Stimulated activated naive B cell treated with anti-CD40 and anti-IgM and Interleukin-4, amounts not matched to agents 10 μg/mL and 1 μg/mL and 100 μg/mL, for 72 hours (primary cell): ENCODE measurements around the gene AKT1S1.
"Not testable (repeated sequence)": the region's sequence is repeated elsewhere in the genome, so short reads cannot be mapped to it uniquely, and the experiment has no call there.

ENCODE experiments used
- ATAC-seq, 2 donors: fragments of 150-1000 bp; cut with Tn5 transposase; replicated peaks; 2 replicates each; pipeline ENCODE4 v1.10.0; 2021; ENCODE audit warnings: moderate library complexity in 1 of 2
- DNase-seq: peaks from one replicate; pipeline ENCODE4 v3.0.0; 2021
- H3K27ac Mint-ChIP-seq: one replicate; pipeline ENCODE4 v1.8.0; 2022; ENCODE audit warnings: mild to moderate bottlenecking, mixed read lengths
- H3K27me3 Mint-ChIP-seq, 2 donors: one replicate each; pipeline ENCODE4 v1.8.0; 2022; ENCODE audit warnings: mixed read lengths in 2 of 2
- H3K36me3 Mint-ChIP-seq, 2 donors: one replicate each; pipeline ENCODE4 v1.8.0; 2022; ENCODE audit warnings: mixed read lengths in 2 of 2, mild to moderate bottlenecking in 1 of 2
- H3K4me1 Mint-ChIP-seq, 2 donors: one replicate each; pipeline ENCODE4 v1.8.0; 2022; ENCODE audit warnings: mixed read lengths in 2 of 2, mild to moderate bottlenecking in 1 of 2
- H3K4me3 Mint-ChIP-seq, 2 donors: one replicate each; pipeline ENCODE4 v1.8.0; 2022; ENCODE audit warnings: mild to moderate bottlenecking in 2 of 2, mixed read lengths in 2 of 2, moderate library complexity in 1 of 2
- H3K9me3 Mint-ChIP-seq, 2 donors: one replicate each; pipeline ENCODE4 v1.8.0; 2022; ENCODE audit warnings: mixed read lengths in 2 of 2, mild to moderate bottlenecking in 1 of 2

Gene AKT1S1

DNA sequence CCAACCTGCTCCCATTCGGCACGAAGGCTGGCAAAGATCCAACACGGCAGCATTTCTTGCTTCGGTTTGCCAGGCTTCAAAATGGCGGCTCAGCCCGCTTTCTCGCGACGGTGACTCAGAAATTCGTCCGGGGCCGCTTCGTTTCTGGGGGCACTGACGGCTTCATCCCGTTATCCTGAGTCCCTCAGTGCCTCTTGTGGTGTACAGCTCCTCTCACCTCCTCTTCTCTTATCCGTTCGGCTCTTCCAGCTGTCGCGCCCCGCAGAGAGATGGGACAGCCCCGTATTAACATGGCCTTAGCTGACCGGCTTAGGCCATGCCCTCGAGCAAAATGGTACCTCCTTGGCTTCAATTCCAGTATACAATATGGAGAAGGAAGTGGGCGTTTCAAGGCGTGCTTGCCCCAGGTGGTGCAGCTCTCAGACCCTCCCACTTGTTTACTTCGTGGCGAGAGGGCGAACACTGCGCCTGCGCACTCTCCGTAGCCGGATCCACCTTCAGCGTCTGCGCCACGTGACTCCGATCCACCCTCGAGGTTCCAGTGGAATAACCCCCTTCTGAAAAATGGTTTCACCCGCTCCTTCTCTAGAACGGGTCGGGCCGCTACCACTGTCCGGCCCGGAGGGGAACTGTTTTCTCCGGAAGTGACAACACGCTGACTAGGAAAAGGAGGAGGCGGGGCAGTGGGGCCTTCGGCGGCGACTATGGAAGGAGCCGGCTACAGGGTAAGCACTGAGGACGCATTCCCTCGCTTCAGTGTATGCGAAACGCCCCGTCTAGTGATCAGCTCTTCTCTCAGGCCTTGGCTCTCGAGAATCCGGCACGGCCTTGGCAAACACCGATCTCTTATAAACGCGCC lies at the start of gene AKT1S1, which contains the start of gene TBC1D17:
Gene AKT1S1 (minus strand): TSS at position 336 of the 859 bp plus-strand sequence. CDS start 4,060 bp downstream, outside the sequence.
Gene TBC1D17 (plus strand): TSS at position 683 of the 859 bp plus-strand sequence. CDS start 22 bp downstream, at position 705.
- Mint-ChIP-seq H3K4me1 (peaks cover 27 to 60% of the 10 kb centered on the region in 2 donors), H3K4me3 (no peak within 1 kb of the TSS), H3K36me3 (peaks cover 40 to 56% of the 10 kb centered on the region in 2 donors), H3K27me3 (no peaks in the 10 kb centered on the region), H3K27ac (no peak within 1 kb of the TSS), H3K9me3 (no peaks in the 10 kb centered on the region)
- DNase-seq, result peak; percentile 100
- peak; percentile 77 to 78 for ATAC-seq

DNA sequence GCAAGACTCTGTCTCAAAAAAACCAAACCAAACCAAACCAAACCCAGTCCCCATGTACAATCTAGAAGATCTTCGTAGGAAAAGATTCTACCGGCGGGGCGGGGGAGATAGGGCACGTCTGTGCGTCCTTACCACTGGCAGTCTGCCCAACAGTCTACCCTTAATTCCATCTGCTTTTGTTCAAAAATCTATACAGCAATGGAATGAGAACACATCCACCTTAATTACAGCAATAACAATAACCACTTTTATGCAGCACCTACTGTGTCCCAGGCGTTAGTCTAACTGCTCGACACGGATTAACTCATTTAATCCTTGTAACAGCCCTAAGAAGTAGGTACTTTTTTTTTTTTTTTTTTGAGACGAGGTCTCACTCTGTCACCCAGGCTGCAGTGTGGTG lies 49.4 kb upstream of the AKT1S1 start:
- DNase-seq, result no peak

DNA sequence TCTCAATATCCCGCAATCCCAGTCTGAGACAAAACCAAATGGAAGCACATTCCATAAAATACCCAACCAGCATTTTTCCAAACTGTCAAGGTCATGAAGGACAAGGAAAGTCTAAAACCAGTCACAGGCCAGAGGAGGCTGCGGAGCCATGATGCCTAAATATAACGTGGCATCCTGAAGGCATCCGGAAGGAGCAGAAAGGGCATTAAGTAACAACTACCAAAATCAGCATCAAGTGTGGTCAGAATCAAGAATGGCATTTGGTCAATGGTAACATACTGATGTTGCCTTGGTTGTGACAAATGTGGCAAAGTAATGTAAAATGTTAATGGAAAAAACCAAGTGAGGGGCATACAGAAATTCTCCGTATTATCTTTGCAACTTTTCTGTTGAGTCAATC lies 48.3 kb upstream of the AKT1S1 start:
- peak overlapping the region; percentile 73 to 76 for H3K4me3 Mint-ChIP-seq
- DNase-seq, result no peak
- H3K27ac Mint-ChIP-seq, result peak overlapping the region; percentile 59
- H3K27me3 Mint-ChIP-seq, result no peaks in the 10 kb centered on the region
- ATAC-seq, result no peak
- peaks cover 3 to 5% of the 10 kb centered on the region in 2 donors for H3K9me3 Mint-ChIP-seq
- peaks cover 70 to 83% of the 10 kb centered on the region in 2 donors for H3K36me3 Mint-ChIP-seq
- peaks cover 57 to 84% of the 10 kb centered on the region in 2 donors for H3K4me1 Mint-ChIP-seq

More for the DNA sequence above, 49.4 kb upstream of the AKT1S1 start:
- H3K4me1 Mint-ChIP-seq, result peaks cover 56 to 84% of the 10 kb centered on the region in 2 donors
- no peaks in the 10 kb centered on the region for H3K27me3 Mint-ChIP-seq
- H3K36me3 Mint-ChIP-seq, result peaks cover 72 to 83% of the 10 kb centered on the region in 2 donors
- no peak for ATAC-seq
- H3K9me3 Mint-ChIP-seq, result peaks cover 4 to 7% of the 10 kb centered on the region in 2 donors
- peak overlapping the region; percentile 25 for H3K27ac Mint-ChIP-seq
- peak overlapping the region; percentile 67 to 95 for H3K4me3 Mint-ChIP-seq

DNA sequence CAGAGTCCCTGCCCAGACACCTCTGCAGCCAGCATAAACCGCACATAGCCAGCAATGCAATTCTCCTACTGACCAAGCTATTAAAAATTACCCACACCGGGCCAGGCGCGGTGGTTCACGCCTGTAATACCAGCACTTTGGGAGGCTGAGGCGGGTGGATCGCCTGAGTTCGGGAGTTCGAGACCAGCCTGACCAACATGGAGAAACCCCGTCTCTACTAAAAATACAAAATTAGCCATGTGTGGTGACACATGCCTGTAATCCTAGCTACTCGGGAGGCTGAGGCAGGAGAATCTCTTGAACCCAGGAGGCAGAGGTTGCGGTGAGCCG lies 47.7 kb upstream of the AKT1S1 start:
- H3K9me3 Mint-ChIP-seq, DNase-seq, ATAC-seq, H3K27me3 Mint-ChIP-seq: not testable (repeated sequence)
- H3K4me1 Mint-ChIP-seq, result peaks cover 54 to 84% of the 10 kb centered on the region in 2 donors
- peak overlapping the region; percentile 59 for H3K27ac Mint-ChIP-seq
- peaks cover 69 to 82% of the 10 kb centered on the region in 2 donors for H3K36me3 Mint-ChIP-seq
- H3K4me3 Mint-ChIP-seq, result peak overlapping the region; percentile 75 to 76

DNA sequence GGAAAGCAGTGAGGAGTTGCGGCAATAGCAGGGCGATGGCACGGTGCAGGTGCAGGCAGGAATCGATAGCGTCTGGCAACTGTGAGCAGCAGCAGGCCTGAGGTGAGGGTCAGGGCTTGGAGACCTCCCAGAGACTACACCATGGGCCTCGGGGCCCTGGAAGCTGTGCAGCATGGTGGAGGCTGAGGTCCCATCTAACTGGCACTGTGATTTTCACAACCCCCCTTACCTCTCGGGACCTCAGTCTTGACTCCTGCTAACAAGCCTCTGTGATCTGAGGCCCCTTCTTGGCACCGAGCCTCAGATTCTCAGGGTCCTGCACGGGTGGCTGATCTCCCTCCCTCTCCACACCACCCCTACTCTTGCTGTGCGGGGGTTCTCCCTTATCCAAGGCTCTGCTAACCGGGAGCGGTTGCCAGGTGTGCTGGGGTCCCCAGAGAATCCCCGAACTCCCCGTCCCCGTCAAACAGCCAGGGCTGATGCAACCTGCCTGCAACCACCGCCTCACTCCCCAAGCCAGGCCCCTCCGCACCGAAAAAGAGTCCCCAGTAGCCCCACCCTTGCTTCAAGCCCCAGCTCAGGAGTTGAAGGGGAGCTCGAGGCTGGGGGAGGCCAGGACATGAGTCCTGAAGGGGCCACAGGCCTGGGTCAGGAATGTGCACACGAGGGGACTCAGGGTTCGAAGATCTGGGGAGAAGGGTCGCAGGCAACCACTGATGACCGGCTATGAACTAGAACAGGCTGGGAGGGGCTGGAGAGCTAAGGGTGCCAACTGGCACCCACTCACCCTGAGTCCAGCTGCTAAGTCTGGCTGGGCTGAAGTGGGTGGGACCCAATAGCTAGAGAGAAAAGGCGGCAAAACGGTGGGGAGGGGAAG lies 47.1 kb upstream of the AKT1S1 start:
- peaks cover 54 to 84% of the 10 kb centered on the region in 2 donors for H3K4me1 Mint-ChIP-seq
- ATAC-seq (peak in 1 of 2 donors; percentile 18), DNase-seq (no peak)
- H3K27me3 Mint-ChIP-seq, result no peaks in the 10 kb centered on the region
- no peaks in the 10 kb centered on the region for H3K9me3 Mint-ChIP-seq
- peaks cover 67 to 82% of the 10 kb centered on the region in 2 donors for H3K36me3 Mint-ChIP-seq
- H3K27ac Mint-ChIP-seq, result peak overlapping the region; percentile 90
- peak overlapping the region; percentile 75 to 76 for H3K4me3 Mint-ChIP-seq

DNA sequence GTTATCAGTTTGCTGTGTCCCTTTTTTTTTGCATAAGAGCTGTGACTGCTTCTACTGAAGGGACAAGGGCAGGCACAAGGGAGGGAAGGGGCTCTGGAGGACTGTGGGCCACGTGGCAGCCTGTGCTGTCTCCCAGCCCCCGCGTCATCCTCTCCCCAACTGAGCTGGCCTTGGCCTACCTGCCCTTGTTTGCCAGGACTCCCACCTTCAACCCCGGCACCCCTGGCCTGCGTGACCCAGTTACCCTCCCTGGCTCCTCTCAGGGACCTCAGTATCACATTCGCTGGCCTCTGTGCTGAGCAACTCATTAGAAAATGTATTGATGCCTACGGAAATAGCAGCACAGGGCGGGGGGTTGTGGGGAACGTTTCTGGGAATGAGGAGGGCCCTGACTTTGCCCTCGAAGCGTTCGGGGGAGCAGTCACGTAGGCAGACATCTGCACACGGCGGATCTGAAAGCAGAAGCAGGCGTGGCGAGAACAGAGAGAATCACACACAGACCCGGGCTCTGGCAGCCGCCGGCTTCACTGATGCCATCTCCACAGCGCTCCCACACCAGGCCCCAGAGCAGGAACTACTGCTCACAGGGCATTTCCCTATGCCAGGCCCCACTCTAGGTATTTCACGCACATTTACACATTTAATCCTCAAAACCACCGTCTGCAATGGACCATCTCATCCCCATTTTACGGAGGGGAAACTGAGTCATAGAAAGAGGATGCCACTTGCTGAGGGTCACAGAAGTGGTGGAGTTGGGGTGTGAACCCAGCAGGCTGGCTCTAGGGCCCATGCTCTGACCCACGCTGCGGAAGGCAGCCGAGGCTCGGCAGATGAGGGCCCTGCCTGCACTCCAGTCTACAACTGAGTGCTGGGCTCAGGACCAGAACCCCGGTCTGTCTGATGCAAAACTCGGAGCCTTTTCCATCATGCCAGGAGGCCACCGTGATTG lies 46.2 kb upstream of the AKT1S1 start:
- Mint-ChIP-seq H3K4me3 (peak overlapping the region; percentile 50 to 55), H3K4me1 (peaks cover 58 to 88% of the 10 kb centered on the region in 2 donors)

DNA sequence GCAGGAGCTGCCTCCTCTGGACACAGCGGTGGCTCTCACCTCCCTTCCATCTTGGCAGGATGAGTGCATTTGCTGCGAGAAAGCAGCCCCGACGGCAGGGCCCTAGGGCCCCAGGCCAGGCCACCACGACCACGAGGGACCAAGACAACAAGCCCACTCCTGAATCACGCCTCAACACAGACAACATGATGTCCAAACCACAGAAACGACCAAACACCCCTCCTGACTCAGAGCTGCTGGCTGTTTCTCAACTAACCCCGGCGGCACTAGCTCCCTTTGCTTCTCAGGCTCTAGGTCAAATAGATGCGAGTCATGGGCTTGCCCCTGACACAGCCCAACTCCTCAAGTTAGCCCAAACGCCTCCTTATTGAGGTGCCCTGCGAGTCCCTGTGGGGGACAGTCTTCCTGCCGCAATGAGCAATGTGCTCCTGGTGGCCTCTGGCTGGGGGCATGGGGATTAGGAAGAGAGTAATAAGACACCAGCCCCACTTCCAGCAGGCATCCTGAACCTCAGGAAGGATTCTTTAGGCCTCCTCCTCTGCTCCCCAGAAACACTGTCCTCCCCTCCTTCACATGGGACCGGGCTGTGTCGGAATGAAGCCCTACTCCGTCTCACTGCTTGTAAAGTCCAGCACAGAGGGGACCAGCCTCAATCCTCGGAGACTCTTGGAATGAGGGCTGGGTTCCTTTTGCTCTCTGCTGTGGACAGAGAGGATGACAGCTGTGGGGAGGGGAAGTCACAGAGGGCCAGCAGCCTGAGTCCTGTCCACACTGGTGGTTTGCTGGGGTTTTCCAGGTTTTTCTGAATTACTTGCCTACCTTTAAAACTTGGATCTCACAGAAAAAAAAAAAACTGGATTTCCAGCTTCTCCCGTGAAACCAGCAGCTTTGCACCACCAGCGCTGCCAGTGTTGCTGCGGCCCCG lies 45.0 kb upstream of the AKT1S1 start:
- ATAC-seq (peak in 1 of 2 donors; percentile 25), DNase-seq (no peak)
- Mint-ChIP-seq H3K4me1 (peaks cover 60 to 92% of the 10 kb centered on the region in 2 donors), H3K4me3 (peak overlapping the region; percentile 56 to 73), H3K27ac (peak overlapping the region; percentile 90), H3K36me3 (peaks cover 61 to 78% of the 10 kb centered on the region in 2 donors), H3K9me3 (no peaks in the 10 kb centered on the region), H3K27me3 (no peaks in the 10 kb centered on the region)

More for the DNA sequence above, 46.2 kb upstream of the AKT1S1 start:
- peak overlapping the region; percentile 82 for H3K27ac Mint-ChIP-seq
- no peaks in the 10 kb centered on the region for H3K9me3 Mint-ChIP-seq
- no peak for ATAC-seq
- H3K36me3 Mint-ChIP-seq, result peaks cover 63 to 76% of the 10 kb centered on the region in 2 donors
- no peaks in the 10 kb centered on the region for H3K27me3 Mint-ChIP-seq
- DNase-seq, result no peak

DNA sequence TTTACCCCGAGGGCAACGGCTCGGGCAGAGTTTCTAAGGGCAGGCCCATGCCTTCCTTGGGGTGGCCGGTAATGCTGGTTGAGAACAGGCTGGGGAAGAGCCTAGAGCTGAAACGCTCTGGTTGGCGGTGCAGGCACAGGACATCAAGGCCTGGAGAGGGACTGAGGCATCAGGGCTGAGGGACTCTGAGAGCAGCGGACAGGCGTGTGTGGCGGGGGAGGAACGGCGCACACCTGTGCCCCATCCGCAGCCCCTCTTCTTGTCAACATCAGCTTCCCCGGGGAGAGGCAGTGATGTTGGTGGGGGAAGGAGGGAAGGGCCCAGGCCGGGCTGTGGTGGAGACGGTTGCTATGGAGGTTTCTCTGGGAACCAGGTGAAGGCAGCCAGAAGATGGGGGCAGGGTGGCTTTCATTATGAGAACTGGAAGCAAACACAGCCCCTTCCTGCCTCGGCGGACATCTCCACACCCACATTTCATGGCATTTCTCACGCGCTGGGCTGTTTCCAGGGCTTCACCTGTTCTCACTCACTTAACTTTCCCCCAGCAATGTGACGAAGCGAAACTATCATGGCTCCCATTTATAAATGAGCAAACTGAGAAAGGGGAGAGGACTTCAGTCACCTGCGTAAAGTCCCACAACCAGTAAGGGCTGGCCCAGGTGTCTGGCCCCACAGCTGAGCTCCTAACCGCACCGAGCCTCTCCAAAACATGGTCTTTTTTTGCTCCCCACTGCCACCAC lies 43.6 kb upstream of the AKT1S1 start:
- no peak for DNase-seq
- H3K36me3 Mint-ChIP-seq, result peaks cover 69 to 81% of the 10 kb centered on the region in 2 donors
- peak overlapping the region; percentile 90 for H3K27ac Mint-ChIP-seq
- no peak for ATAC-seq
- H3K9me3 Mint-ChIP-seq, result no peaks in the 10 kb centered on the region
- no peaks in the 10 kb centered on the region for H3K27me3 Mint-ChIP-seq
- H3K4me1 Mint-ChIP-seq, result peaks cover 63 to 93% of the 10 kb centered on the region in 2 donors
- H3K4me3 Mint-ChIP-seq, result peak overlapping the region in 1 of 2 donors; percentile 21

DNA sequence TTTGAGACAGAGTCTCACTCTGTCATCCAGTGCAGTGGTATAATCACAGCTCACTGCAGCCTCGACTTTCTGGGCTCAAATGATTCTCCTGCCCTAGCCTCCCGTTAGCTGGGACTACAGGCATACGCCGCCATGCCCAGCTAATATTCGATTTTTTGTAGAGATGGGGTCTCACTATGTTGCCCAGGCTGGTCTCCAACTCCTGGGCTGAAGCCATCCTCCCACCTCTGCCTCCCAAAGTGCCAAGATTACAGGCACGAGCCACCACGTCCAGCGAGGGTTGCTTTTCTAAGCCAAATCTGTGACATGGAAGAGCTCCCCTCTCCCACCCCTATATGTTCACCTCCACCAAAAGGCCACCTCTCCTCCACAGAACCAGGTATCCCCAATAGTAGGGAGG lies 40.9 kb upstream of the AKT1S1 start:
- Mint-ChIP-seq H3K27ac (peak overlapping the region; percentile 88), H3K4me1 (peaks cover 68 to 94% of the 10 kb centered on the region in 2 donors), H3K9me3 (peaks cover 3 to 4% of the 10 kb centered on the region in 2 donors), H3K27me3 (no peaks in the 10 kb centered on the region), H3K36me3 (peaks cover 71 to 84% of the 10 kb centered on the region in 2 donors), H3K4me3 (peak overlapping the region; percentile 3 to 26)
- no peak for DNase-seq
- no peak for ATAC-seq

DNA sequence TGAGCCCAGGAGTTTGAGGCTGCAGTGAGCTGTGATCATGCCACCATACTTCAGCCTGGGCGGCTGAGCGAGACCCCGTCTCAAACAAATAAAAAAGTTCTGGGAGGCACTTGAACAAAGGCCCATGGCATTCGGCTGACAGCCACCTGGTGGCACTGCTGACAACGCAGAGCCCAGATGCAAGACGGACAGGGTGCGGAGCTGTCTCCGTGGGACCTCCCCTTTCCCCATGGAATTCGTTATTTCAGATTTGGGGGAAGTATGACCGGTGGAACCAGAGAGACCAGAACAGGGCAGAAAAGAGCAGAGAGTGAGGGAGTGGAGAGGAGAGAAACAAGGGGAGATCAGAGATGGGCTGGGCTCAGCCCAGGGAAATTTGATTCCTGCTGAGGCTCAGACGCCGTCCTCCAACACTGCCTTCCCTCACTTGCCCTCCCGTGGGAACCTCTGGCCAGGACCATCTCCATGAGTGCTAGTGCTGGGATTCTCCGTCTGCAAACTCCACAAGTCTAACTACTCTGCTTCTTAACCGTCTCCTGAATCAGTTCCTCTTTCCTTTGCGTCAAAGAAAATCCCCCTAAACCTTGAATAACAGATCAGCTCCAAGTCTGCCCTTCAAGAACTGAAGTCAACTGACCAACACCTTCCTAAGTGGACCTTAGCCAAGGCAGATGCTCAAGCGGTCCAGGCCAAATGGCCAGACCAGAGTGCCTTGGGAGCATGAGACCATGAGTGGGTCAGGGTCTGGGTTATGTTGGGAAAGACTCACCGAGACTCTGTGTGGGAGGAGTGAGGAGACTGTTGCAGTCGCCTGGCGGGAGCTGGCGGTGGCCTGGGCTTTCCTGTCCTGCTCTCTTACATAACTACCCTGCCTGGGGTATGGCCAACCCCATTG lies 39.9 kb upstream of the AKT1S1 start:
- Mint-ChIP-seq H3K4me3 (peak overlapping the region; percentile 45 to 69), H3K27me3 (no peaks in the 10 kb centered on the region), H3K4me1 (peaks cover 72 to 94% of the 10 kb centered on the region in 2 donors), H3K36me3 (peaks cover 76 to 83% of the 10 kb centered on the region in 2 donors), H3K9me3 (peaks cover 4 to 7% of the 10 kb centered on the region in 2 donors), H3K27ac (peak overlapping the region; percentile 88)
- no peak for DNase-seq
- ATAC-seq, result peak; percentile 55 to 74

DNA sequence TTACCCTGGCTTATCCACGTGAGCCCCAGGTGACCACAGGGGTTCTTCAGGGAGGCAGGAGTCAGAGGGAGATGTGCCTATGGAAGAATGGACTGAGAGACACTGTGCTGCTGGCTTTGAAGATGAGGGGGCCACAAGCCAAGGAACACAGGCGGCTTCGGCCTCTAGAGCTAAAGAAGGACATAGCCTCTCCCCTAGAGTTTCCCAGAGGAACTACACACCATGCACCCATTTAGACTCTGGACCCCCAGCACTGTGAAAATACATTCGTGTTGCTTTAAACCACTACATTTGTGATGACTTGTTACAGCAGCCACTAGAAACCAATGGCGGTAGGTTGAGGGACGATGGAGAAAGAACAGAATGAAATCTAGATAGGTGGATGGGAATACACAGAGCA lies 38.1 kb upstream of the AKT1S1 start:
- peak overlapping the region; percentile 84 for H3K27ac Mint-ChIP-seq
- H3K36me3 Mint-ChIP-seq, result peaks cover 68 to 78% of the 10 kb centered on the region in 2 donors

More for the DNA sequence above, 38.1 kb upstream of the AKT1S1 start:
- H3K27me3 Mint-ChIP-seq, result no peaks in the 10 kb centered on the region
- H3K4me3 Mint-ChIP-seq, result peak overlapping the region; percentile 25 to 67
- DNase-seq, result no peak
- H3K4me1 Mint-ChIP-seq, result peaks cover 68 to 94% of the 10 kb centered on the region in 2 donors
- peaks cover 4 to 7% of the 10 kb centered on the region in 2 donors for H3K9me3 Mint-ChIP-seq
- no peak for ATAC-seq
